Neural crest cell (in vitro differentiated cells): ENCODE results near the gene HYAL2. TPM values are rescaled to one million over a fixed set of nuclear protein-coding genes. Genes with fewer than 3 reads are reported as not detected.

Source experiments
- DNase-seq: peaks from one replicate; pipeline ENCODE4 v3.0.0; 2021; ENCODE audit warnings: low read depth, mixed read lengths, low spot score
- H3K27ac Mint-ChIP-seq: one replicate; pipeline ENCODE4 v1.8.0; 2021; ENCODE audit warnings: mild to moderate bottlenecking, mixed read lengths; ENCODE audit not compliant: unreplicated experiment
- H3K27me3 Mint-ChIP-seq: 2 replicates; pipeline ENCODE4 v1.8.0; 2021; ENCODE audit warnings: low read depth, mild to moderate bottlenecking, mixed read lengths
- H3K36me3 Mint-ChIP-seq: 2 replicates; pipeline ENCODE4 v1.8.0; 2021; ENCODE audit warnings: low read depth, mild to moderate bottlenecking, mixed read lengths
- H3K4me1 Mint-ChIP-seq: 2 replicates; pipeline ENCODE4 v1.8.0; 2021; ENCODE audit warnings: mixed read lengths
- H3K4me3 Mint-ChIP-seq: one replicate; pipeline ENCODE4 v1.8.0; 2021; ENCODE audit warnings: mild to moderate bottlenecking, mixed read lengths
- H3K9me3 Mint-ChIP-seq: 2 replicates; pipeline ENCODE4 v1.8.0; 2021; ENCODE audit warnings: mixed read lengths
- CTCF ChIP-seq: fragments of 200-600 bp; sonication (generic); conservative IDR thresholded peaks from 2 replicates; pipeline ENCODE4 v1.5.0; 2021; ENCODE audit warnings: antibody characterized with exemption, mild to moderate bottlenecking
- total RNA-seq: library from RNA; stranded (reverse); gene quantifications from 2 replicates; pipeline ENCODE4 v1.2.1, GENCODE V29; 2021

Gene HYAL2
- total RNA-seq, 1 donor from 2014 or later = 78.0 TPM

GRCh38 chr3:50357481-50357880, 34.9 kb upstream of the HYAL2 start:
- no peaks in the 10 kb centered on the region for H3K36me3 Mint-ChIP-seq

DNA sequence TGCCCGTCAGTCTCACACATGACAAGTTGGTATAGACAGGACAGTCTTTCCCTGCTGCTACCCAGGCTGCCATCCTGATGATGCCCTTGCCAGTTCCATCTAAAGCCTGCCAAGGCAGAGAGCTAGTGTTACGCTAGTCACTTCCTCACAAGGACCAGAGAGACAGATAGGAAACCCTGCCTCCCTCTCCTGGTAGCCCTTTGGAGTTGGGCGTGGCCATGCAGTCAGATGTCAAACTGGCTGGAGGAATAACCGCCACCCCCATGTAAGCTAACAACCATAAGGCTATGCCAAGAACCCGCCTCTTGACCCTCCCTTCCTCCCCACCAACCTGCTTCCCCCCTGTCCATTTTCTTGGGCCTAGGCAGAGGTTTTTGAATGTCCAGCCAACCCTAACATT, 34.0 kb upstream of the HYAL2 start:
- no peak overlapping the region for H3K27ac Mint-ChIP-seq
- H3K27me3 Mint-ChIP-seq = no peaks in the 10 kb centered on the region
- H3K9me3 Mint-ChIP-seq = no peaks in the 10 kb centered on the region
- peak overlapping the region; percentile 93 for H3K4me3 Mint-ChIP-seq
- DNase-seq = no peak
- H3K36me3 Mint-ChIP-seq = no peaks in the 10 kb centered on the region
- peaks cover 41% of the 10 kb centered on the region for H3K4me1 Mint-ChIP-seq
- TF ChIP-seq CTCF = no peak

More at GRCh38 chr3:50357481-50357880, 34.9 kb upstream of the HYAL2 start:
- no peak for DNase-seq
- H3K27ac Mint-ChIP-seq = peak overlapping the region; percentile 50
- TF ChIP-seq CTCF = no peak
- peaks cover 39% of the 10 kb centered on the region for H3K4me1 Mint-ChIP-seq
- peak overlapping the region; percentile 93 for H3K4me3 Mint-ChIP-seq
- H3K27me3 Mint-ChIP-seq = no peaks in the 10 kb centered on the region
- no peaks in the 10 kb centered on the region for H3K9me3 Mint-ChIP-seq

GRCh38 chr3:50355829-50356552, 33.4 kb upstream of the HYAL2 start:
- Mint-ChIP-seq H3K27ac (no peak overlapping the region), H3K4me1 (peaks cover 46% of the 10 kb centered on the region), H3K36me3 (no peaks in the 10 kb centered on the region), H3K27me3 (no peaks in the 10 kb centered on the region), H3K9me3 (no peaks in the 10 kb centered on the region), H3K4me3 (peak overlapping the region; percentile 93)
- DNase-seq = no peak
- TF ChIP-seq CTCF = no peak

GRCh38 chr3:50354850-50355249, 32.3 kb upstream of the HYAL2 start:
- no peak for DNase-seq
- H3K4me3 Mint-ChIP-seq = peak overlapping the region; percentile 93
- no peaks in the 10 kb centered on the region for H3K9me3 Mint-ChIP-seq
- H3K4me1 Mint-ChIP-seq = peaks cover 54% of the 10 kb centered on the region
- peaks cover 3% of the 10 kb centered on the region for H3K27me3 Mint-ChIP-seq
- H3K27ac Mint-ChIP-seq = no peak overlapping the region
- no peak for TF ChIP-seq CTCF
- no peaks in the 10 kb centered on the region for H3K36me3 Mint-ChIP-seq

DNA sequence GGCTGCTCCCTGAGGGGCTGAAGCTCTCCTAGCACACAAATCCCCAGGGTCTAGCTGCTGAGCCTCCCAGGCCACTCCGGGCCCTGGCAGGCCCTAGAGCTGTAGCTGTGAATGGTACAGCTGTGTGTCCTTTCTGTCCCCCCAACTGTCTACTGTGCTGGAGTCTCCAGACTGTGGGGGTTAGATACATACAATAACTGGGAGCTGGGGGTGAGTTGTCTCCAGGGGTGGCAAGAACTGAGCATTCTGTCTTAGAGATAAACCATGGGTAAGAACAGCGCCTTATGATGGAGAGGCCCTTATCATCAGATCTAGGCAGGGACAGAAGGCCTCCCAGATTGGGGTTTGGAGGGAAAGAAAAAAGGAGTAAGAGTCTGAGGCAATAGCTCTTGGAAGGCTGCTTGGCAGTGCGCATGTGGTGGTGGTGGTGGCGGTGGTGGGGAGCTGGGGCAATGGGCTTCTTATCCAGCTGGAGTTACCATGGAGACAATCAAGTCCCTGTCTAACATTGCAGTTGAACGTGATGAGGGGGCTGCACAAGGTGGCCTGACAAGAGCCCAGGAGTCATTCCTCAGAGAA, 31.7 kb upstream of the HYAL2 start:
- peak overlapping the region; percentile 64 for H3K4me3 Mint-ChIP-seq
- H3K27ac Mint-ChIP-seq = no peak overlapping the region
- H3K27me3 Mint-ChIP-seq = peaks cover 3% of the 10 kb centered on the region
- peaks cover 49% of the 10 kb centered on the region for H3K4me1 Mint-ChIP-seq
- TF ChIP-seq CTCF = no peak
- H3K36me3 Mint-ChIP-seq = no peaks in the 10 kb centered on the region
- no peaks in the 10 kb centered on the region for H3K9me3 Mint-ChIP-seq
- no peak for DNase-seq
